Peyer's patch (tissue), 4 donors: ENCODE data around the gene NPAT.

Experiments
- CTCF ChIP-seq, 6 experiments: fragments of 450-650 bp in 4 of 6; fragments of 200-600 bp in 2 of 6; sonication (generic) in 1 of 6; IDR thresholded peaks; one replicate each; pipeline ENCODE4 v1.5.1; 2017 to 2019; ENCODE audit warnings: antibody characterized with exemption in 6 of 6, mild to moderate bottlenecking in 3 of 6, moderate library complexity in 1 of 6
- POLR2A ChIP-seq, 2 donors: fragments of 450-650 bp; IDR thresholded peaks; one replicate each; pipeline ENCODE4 v1.5.1; 2017; ENCODE audit warnings: antibody characterized with exemption in 2 of 2, mild to moderate bottlenecking in 2 of 2, moderate library complexity in 2 of 2

GRCh38 chr11:108111126-108111525 lies 111.3 kb downstream of the NPAT start:
- no peak for TF ChIP-seq CTCF (IDR thresholded peaks at IDR 0.05)
- TF ChIP-seq POLR2A (IDR thresholded peaks at IDR 0.05) = no peak
